Panc1 (cell line): ENCODE data around the gene CGREF1. TPM values are rescaled to one million over a fixed set of nuclear protein-coding genes. Genes with fewer than 3 reads are reported as not detected.
A peak's percentile ranks its signal among the peaks of the same experiment; 100 is the strongest.

ENCODE experiments used
- ATAC-seq: fragments of 200-7000 bp; cut with Tn5 transposase; 2 replicates; pipeline ENCODE4 v1.9.1; 2020; ENCODE audit warnings: mild to moderate bottlenecking, moderate library complexity
- BruUV-seq: library from RNA; stranded (reverse); fragments of 400-500 nt; replicated peaks from 2 replicates; lab custom pipeline; 2021; lab: Mats Ljungman, UMichigan
- CTCF ChIA-PET: fragments of 300-600 bp; sonication (Branson Sonifier 250); formaldehyde crosslinking; loops from one replicate; lab custom pipeline; 2022; ENCODE audit warnings: antibody characterized with exemption; lab: Charles Lee
- POLR2A ChIA-PET: fragments of 300-600 bp; sonication (Branson Sonifier 250); formaldehyde crosslinking; loops from one replicate; lab custom pipeline; 2022; ENCODE audit warnings: antibody characterized with exemption; lab: Charles Lee
- DNase-seq: peaks from one replicate; pipeline ENCODE4 v3.0.0-alpha.2; 2010; ENCODE audit warnings: low read depth, low spot score
- H3K27ac ChIP-seq: 2 replicates; pipeline ENCODE4 v1.5.1; 2011; ENCODE audit warnings: mild to moderate bottlenecking, low read length, inconsistent platforms
- H3K27me3 ChIP-seq: fragments of 200-500 bp; sonication (Bioruptor generic); 2 replicates; pipeline ENCODE4 v1.6.0; 2014; ENCODE audit warnings: low read length, inconsistent platforms; ENCODE audit not compliant: control insufficient read depth, insufficient read depth
- H3K36me3 ChIP-seq: fragments of 200-500 bp; sonication (Bioruptor generic); 2 replicates; pipeline ENCODE4 v1.5.1; 2014; ENCODE audit warnings: inconsistent platforms, mild to moderate bottlenecking, low read length, moderate library complexity; ENCODE audit not compliant: control insufficient read depth, insufficient read depth
- H3K4me1 ChIP-seq: 2 replicates; pipeline ENCODE4 v1.5.1; 2011; ENCODE audit warnings: inconsistent platforms, mild to moderate bottlenecking, low read length, moderate library complexity; ENCODE audit not compliant: control insufficient read depth, insufficient read depth
- H3K4me3 ChIP-seq, 2 experiments: 2 replicates each; pipeline ENCODE4 v1.5.1; 2011 to 2012; ENCODE audit warnings: low read depth in 2 of 2, low read length in 2 of 2, mild to moderate bottlenecking in 2 of 2, inconsistent platforms in 1 of 2, moderate library complexity in 1 of 2
- H3K9me3 ChIP-seq: fragments of 200-500 bp; sonication (Bioruptor generic); 2 replicates; pipeline ENCODE4 v1.5.1; 2014; ENCODE audit warnings: low read depth, mild to moderate bottlenecking, inconsistent platforms, low read length, moderate library complexity; ENCODE audit not compliant: control insufficient read depth, insufficient read depth
- POLR2AphosphoS5 ChIP-seq: IDR thresholded peaks from 2 replicates; pipeline ENCODE4 v1.6.1; 2012; ENCODE audit warnings: mild to moderate bottlenecking, low read depth, low read length, moderate library complexity
- SIN3A ChIP-seq: IDR thresholded peaks from 2 replicates; pipeline ENCODE4 v1.6.1; 2012; ENCODE audit warnings: low read depth, mild to moderate bottlenecking, low read length, moderate library complexity, borderline replicate concordance; ENCODE audit not compliant: insufficient read depth
- TCF7L2 ChIP-seq: IDR thresholded peaks from 2 replicates; pipeline ENCODE4 v1.6.1; 2011; ENCODE audit warnings: mild to moderate bottlenecking, low read depth, low read length, inconsistent platforms
- in situ Hi-C: cut with HindIII; loops from 2 replicates; pipeline ENCODE4 v1.10.0; 2016; ENCODE audit warnings: low sequenced_read_pairs, low pct_unique_long_range_greater_than_20kb
- intact Hi-C: fragments of 100-400 bp; cut with micrococcal nuclease; formaldehyde crosslinking; loops from one replicate; pipeline ENCODE4 v1.10.0; 2022; ENCODE audit not compliant: unreplicated experiment
- total RNA-seq: library from RNA; stranded (reverse); gene quantifications from one replicate; pipeline ENCODE4 v1.2.1, GENCODE V29; 2021; ENCODE audit not compliant: unreplicated experiment
- TF ChIP-seq, protein P1 (sequence below), 2 experiments: IDR thresholded peaks; 2 replicates each; pipeline ENCODE4 v1.6.1; 2011 to 2012; ENCODE audit warnings: low read depth in 2 of 2, control low read depth in 1 of 2, low read length in 1 of 2, mild to moderate bottlenecking in 1 of 2, moderate library complexity in 1 of 2; ENCODE audit not compliant: insufficient read depth in 1 of 2
- TF ChIP-seq, protein P2 (sequence below): fragments of 450-650 bp; IDR thresholded peaks from 2 replicates; pipeline ENCODE4 v1.5.1; 2017; ENCODE audit warnings: mild to moderate bottlenecking

CGREF1 gene
- total RNA-seq, 1 experiment from 2014 or later, result 10.1 TPM

DNA sequence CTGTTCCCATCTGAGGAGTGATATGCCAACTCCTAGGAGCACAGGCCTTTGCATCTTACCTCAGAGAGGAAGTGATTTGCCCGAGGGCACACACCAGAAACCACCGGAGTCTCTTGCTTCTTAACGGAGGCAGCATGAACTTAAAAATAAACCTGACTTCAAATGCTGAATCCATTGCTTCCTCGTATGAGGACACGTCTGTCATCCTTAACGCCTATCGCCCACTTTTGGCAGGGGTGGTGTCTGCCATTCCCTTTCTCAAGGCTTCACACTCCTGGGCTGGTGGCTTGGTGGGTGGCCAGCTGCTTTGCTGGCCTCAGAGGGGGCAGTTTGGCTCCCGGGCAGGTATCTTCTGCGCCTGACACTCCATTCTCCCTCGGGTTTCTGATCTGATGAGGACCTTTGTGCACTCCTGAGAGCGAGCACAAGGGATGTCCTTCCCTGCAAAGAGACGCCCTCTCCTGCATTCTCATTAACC, 16.6 kb upstream of the CGREF1 start:
- peak overlapping the region; percentile 89; the same call in 1 of the 2 replicates for H3K27ac ChIP-seq
- in situ Hi-C loops, result no loop called here
- DNase-seq, result no peak
- POLR2A ChIA-PET, result no interaction called here
- H3K4me3 ChIP-seq, result no peak overlapping the region
- no peak for ATAC-seq
- peaks cover 4% of the 10 kb centered on the region; the same call in 1 of the 2 replicates for H3K36me3 ChIP-seq
- H3K9me3 ChIP-seq, result no peaks in the 10 kb centered on the region
- TF ChIP-seq TCF7L2 (no peak), SIN3A (no peak), POLR2AphosphoS5 (no peak)
- TF ChIP-seq, protein P1, sequence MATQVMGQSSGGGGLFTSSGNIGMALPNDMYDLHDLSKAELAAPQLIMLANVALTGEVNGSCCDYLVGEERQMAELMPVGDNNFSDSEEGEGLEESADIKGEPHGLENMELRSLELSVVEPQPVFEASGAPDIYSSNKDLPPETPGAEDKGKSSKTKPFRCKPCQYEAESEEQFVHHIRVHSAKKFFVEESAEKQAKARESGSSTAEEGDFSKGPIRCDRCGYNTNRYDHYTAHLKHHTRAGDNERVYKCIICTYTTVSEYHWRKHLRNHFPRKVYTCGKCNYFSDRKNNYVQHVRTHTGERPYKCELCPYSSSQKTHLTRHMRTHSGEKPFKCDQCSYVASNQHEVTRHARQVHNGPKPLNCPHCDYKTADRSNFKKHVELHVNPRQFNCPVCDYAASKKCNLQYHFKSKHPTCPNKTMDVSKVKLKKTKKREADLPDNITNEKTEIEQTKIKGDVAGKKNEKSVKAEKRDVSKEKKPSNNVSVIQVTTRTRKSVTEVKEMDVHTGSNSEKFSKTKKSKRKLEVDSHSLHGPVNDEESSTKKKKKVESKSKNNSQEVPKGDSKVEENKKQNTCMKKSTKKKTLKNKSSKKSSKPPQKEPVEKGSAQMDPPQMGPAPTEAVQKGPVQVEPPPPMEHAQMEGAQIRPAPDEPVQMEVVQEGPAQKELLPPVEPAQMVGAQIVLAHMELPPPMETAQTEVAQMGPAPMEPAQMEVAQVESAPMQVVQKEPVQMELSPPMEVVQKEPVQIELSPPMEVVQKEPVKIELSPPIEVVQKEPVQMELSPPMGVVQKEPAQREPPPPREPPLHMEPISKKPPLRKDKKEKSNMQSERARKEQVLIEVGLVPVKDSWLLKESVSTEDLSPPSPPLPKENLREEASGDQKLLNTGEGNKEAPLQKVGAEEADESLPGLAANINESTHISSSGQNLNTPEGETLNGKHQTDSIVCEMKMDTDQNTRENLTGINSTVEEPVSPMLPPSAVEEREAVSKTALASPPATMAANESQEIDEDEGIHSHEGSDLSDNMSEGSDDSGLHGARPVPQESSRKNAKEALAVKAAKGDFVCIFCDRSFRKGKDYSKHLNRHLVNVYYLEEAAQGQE (IDR thresholded peaks at IDR 0.05; ENCODE audit: insufficient read depth in 1 of 2, low read depth in 2 of 2, low read length in 1 of 2), result no peak
- TF ChIP-seq, protein P2, sequence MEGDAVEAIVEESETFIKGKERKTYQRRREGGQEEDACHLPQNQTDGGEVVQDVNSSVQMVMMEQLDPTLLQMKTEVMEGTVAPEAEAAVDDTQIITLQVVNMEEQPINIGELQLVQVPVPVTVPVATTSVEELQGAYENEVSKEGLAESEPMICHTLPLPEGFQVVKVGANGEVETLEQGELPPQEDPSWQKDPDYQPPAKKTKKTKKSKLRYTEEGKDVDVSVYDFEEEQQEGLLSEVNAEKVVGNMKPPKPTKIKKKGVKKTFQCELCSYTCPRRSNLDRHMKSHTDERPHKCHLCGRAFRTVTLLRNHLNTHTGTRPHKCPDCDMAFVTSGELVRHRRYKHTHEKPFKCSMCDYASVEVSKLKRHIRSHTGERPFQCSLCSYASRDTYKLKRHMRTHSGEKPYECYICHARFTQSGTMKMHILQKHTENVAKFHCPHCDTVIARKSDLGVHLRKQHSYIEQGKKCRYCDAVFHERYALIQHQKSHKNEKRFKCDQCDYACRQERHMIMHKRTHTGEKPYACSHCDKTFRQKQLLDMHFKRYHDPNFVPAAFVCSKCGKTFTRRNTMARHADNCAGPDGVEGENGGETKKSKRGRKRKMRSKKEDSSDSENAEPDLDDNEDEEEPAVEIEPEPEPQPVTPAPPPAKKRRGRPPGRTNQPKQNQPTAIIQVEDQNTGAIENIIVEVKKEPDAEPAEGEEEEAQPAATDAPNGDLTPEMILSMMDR, result no peak
- no peaks in the 10 kb centered on the region for H3K27me3 ChIP-seq
- peaks cover 5% of the 10 kb centered on the region for H3K4me1 ChIP-seq
- intact Hi-C loops, result no loop called here
- BruUV-seq, result no TSS peak
- CTCF ChIA-PET, result no interaction called here

DNA sequence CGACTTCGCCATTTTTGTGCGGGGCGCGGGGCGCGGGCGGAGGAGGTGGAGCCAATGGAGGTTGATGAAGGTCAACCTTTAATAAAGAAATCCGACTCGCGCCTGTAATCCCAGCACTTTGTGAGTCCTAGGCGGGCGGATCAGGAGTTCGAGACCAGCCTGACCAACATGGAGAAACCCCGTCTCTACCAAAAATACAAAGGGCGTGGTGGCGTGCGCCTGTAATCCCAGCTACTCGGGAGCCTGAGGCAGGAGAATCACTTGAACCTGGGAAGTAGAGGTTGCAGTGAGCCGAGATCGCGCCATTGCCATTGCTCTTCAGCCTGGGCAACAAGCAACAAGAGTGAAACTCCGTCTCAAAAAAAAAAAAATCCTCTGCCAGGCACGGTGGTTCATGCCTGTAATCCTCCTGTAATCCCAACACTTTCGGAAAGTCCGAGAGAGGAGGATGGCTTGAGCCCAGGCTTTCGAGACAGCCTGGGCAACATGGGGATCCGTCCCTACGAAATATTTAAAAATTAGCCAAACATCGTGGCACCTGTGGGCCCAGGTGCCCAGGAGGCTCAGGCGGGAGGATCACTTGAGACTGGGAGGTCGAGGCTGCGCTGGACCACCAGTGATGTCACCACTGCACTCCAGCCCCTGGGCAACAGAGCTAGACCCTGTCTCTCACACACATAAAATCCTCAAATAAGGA, 16.0 kb upstream of the CGREF1 start:
- peak overlapping the region; percentile 94 to 97 for H3K4me3 ChIP-seq
- TF ChIP-seq, protein P2, result no peak
- TF ChIP-seq POLR2AphosphoS5 (no peak; the same call in none of the 2 replicates), TCF7L2 (no peak), SIN3A (no peak)
- TF ChIP-seq, protein P1 (IDR thresholded peaks at IDR 0.05; ENCODE audit: insufficient read depth in 1 of 2, low read depth in 2 of 2, low read length in 1 of 2), result no peak
- peak overlapping the region; percentile 89 for H3K27ac ChIP-seq
- peaks cover 4% of the 10 kb centered on the region; the same call in 1 of the 2 replicates for H3K36me3 ChIP-seq
- no peaks in the 10 kb centered on the region for H3K27me3 ChIP-seq
- BruUV-seq, result no TSS peak
- in situ Hi-C loops (no loop called here), intact Hi-C loops (no loop called here)
- DNase-seq (no peak), ATAC-seq (no peak)
- no peaks in the 10 kb centered on the region for H3K9me3 ChIP-seq
- ChIA-PET CTCF (no interaction called here), POLR2A (interaction anchor here (0.6 kb wide), 1 partner anchor 176 kb away, joined by 4 read pairs; no protein-coding TSS in a partner anchor)
- peaks cover 5% of the 10 kb centered on the region for H3K4me1 ChIP-seq
